Measurements from ENCODE around the gene PLCH2. TPM values are rescaled to one million over a fixed set of nuclear protein-coding genes. Genes with fewer than 3 reads are reported as not detected.

PLCH2 gene
- total RNA-seq, 1 experiment from 2014 or later = 123 TPM

DNA sequence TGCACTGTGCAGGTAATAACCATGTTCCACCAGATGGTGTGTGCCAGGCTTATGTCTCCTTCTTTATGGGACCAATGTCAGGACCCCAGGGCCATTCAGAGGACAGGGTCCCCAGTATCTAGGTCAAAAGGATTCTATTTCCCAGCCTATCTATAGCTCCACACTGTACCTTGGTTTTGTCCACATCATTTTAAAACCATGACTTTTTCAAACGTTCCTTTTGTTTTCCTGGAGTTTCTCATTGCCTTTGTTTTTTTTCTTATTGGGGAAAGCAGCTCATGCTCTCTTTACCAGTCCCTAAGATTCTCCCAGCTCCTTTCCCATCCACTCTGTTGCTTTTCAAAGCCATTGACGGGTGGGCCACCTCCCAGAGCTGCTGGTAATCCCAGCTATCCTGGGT lies 12.6 kb downstream of the PLCH2 start:
- H3K27me3 Mint-ChIP-seq (ENCODE audit: insufficient read depth, unreplicated experiment) = no peaks in the 10 kb centered on the region
- no TSS peak for BruUV-seq (replicated peaks)
- H3K36me3 Mint-ChIP-seq (ENCODE audit: insufficient read depth, unreplicated experiment) = peaks cover 45% of the 10 kb centered on the region
- POLR2A ChIA-PET = interaction anchor here (0.6 to 1.5 kb wide), 2 partner anchors 18 to 21 kb away, joined by 3 to 5 read pairs; no protein-coding TSS in a partner anchor
- H3K4me3 Mint-ChIP-seq (ENCODE audit: unreplicated experiment) = no peak overlapping the region
- no peak for DNase-seq (ENCODE audit: unreplicated experiment)
- H3K27ac Mint-ChIP-seq (ENCODE audit: low read depth, unreplicated experiment) = no peak overlapping the region
- intact Hi-C loops (cut with micrococcal nuclease) = no loop called here
- H3K9me3 Mint-ChIP-seq (ENCODE audit: unreplicated experiment) = peaks cover 15% of the 10 kb centered on the region
- TF ChIP-seq, protein P1, sequence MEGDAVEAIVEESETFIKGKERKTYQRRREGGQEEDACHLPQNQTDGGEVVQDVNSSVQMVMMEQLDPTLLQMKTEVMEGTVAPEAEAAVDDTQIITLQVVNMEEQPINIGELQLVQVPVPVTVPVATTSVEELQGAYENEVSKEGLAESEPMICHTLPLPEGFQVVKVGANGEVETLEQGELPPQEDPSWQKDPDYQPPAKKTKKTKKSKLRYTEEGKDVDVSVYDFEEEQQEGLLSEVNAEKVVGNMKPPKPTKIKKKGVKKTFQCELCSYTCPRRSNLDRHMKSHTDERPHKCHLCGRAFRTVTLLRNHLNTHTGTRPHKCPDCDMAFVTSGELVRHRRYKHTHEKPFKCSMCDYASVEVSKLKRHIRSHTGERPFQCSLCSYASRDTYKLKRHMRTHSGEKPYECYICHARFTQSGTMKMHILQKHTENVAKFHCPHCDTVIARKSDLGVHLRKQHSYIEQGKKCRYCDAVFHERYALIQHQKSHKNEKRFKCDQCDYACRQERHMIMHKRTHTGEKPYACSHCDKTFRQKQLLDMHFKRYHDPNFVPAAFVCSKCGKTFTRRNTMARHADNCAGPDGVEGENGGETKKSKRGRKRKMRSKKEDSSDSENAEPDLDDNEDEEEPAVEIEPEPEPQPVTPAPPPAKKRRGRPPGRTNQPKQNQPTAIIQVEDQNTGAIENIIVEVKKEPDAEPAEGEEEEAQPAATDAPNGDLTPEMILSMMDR (IDR thresholded peaks at IDR 0.05; ENCODE audit: unreplicated experiment) = no peak
- H3K4me1 Mint-ChIP-seq (ENCODE audit: insufficient read depth, unreplicated experiment) = peaks cover 4% of the 10 kb centered on the region
- CTCF ChIA-PET = interaction anchor here (0.7 to 1.5 kb wide), 2 partner anchors 42 to 81 kb away, joined by 3 to 4 read pairs; no protein-coding TSS in a partner anchor

DNA sequence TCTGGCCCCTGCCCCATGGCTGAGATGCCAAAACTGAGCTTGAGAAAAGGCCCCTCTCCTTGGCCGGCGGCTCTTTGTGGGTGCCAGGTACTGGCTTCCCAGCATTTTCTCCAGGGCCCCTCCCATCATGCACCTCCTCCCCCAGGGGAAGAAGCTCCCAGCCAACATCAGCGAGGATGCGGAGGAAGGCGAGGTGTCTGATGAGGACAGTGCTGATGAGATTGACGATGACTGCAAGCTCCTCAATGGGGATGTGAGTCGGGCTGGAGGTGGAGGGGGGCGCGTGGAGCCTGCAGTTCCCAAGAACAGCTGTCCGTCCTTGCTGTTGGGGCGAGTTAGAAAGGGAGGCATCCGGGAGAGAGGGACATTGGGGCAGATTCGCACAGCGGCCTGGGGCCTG lies 13.5 kb downstream of the PLCH2 start:
- peaks cover 52% of the 10 kb centered on the region for H3K36me3 Mint-ChIP-seq (ENCODE audit: insufficient read depth, unreplicated experiment)
- H3K4me3 Mint-ChIP-seq (ENCODE audit: unreplicated experiment) = no peak overlapping the region
- TF ChIP-seq, protein P1 (IDR thresholded peaks at IDR 0.05; ENCODE audit: unreplicated experiment) = no peak
- peaks cover 15% of the 10 kb centered on the region for H3K9me3 Mint-ChIP-seq (ENCODE audit: unreplicated experiment)
- no peak for DNase-seq (ENCODE audit: unreplicated experiment)
- ChIA-PET POLR2A (interaction anchor here (0.6 to 1.5 kb wide), 3 partner anchors 13 to 938 kb away, joined by 3 to 5 read pairs (median 4); no protein-coding TSS in a partner anchor), CTCF (interaction anchor here (0.6 kb wide), 1 partner anchor 75 kb away, joined by 5 read pairs; no protein-coding TSS in a partner anchor)
- H3K4me1 Mint-ChIP-seq (ENCODE audit: insufficient read depth, unreplicated experiment) = peaks cover 13% of the 10 kb centered on the region
- intact Hi-C loops (cut with micrococcal nuclease) = loop anchor here (5.0 kb wide), 1 partner anchor 58 kb away; no protein-coding TSS in a partner anchor
- no peaks in the 10 kb centered on the region for H3K27me3 Mint-ChIP-seq (ENCODE audit: insufficient read depth, unreplicated experiment)
- BruUV-seq (replicated peaks) = no TSS peak
- no peak overlapping the region for H3K27ac Mint-ChIP-seq (ENCODE audit: low read depth, unreplicated experiment)

DNA sequence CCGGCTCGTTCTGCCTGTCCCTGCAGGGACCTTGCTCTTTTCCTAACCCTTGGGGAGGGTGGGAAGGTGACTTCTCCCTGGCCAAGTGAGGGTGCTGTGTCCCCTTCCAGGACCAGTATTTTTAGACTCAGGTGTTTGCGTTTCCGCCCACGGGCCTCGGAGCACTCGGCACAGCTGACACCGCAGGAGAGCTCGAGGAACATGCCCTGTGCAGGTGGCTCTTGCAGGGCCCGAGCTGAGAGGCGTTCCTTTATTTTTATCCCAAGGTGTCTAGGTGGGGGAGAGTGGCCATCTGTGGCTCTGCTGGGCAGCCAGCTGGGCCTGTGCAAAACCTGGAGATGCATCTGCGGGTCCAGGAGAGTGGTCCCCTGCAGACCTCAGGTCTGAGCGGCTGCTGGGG lies 16.0 kb downstream of the PLCH2 start:
- Mint-ChIP-seq H3K4me1 (ENCODE audit: insufficient read depth, unreplicated experiment) (peaks cover 13% of the 10 kb centered on the region), H3K27ac (ENCODE audit: low read depth, unreplicated experiment) (no peak overlapping the region), H3K36me3 (ENCODE audit: insufficient read depth, unreplicated experiment) (peaks cover 44% of the 10 kb centered on the region), H3K9me3 (ENCODE audit: unreplicated experiment) (peaks cover 15% of the 10 kb centered on the region), H3K27me3 (ENCODE audit: insufficient read depth, unreplicated experiment) (no peaks in the 10 kb centered on the region), H3K4me3 (ENCODE audit: unreplicated experiment) (no peak overlapping the region)
- intact Hi-C loops (cut with micrococcal nuclease) = loop anchor here (5.0 kb wide), 1 partner anchor 55 kb away; no protein-coding TSS in a partner anchor
- BruUV-seq (replicated peaks) = no TSS peak
- no peak for DNase-seq (ENCODE audit: unreplicated experiment)
- POLR2A ChIA-PET = no interaction called here
- TF ChIP-seq, protein P1 (IDR thresholded peaks at IDR 0.05; ENCODE audit: unreplicated experiment) = no peak
- CTCF ChIA-PET = no interaction called here

DNA sequence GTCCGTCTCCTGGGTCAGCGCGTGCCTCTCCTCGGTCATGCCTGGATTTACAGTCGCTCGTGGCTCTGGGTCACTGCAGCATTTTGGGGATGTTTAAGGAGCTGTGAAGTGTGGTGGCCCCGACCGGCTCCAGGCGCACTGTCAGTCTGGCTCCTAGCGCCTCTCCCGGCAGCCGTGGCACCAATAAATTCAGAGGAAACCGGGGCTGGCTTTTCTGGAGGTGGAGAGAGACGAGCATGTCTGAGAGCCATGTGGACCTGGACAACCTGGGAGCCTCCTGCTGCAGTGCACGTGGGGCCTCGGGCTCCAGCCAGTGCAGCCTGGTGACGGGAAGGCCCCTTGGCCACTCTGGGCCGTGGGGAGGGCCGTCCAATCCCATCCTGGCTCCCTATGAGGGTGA lies 17.1 kb downstream of the PLCH2 start:
- ChIA-PET POLR2A (interaction anchor here (1.1 kb wide), 1 partner anchor 33 kb away, joined by 3 read pairs; the partner anchor contains the start of gene PANK4), CTCF (no interaction called here)
- TF ChIP-seq, protein P1 (IDR thresholded peaks at IDR 0.05; ENCODE audit: unreplicated experiment) = no peak
- Mint-ChIP-seq H3K4me3 (ENCODE audit: unreplicated experiment) (no peak overlapping the region), H3K27me3 (ENCODE audit: insufficient read depth, unreplicated experiment) (no peaks in the 10 kb centered on the region), H3K9me3 (ENCODE audit: unreplicated experiment) (peaks cover 9% of the 10 kb centered on the region), H3K36me3 (ENCODE audit: insufficient read depth, unreplicated experiment) (peaks cover 35% of the 10 kb centered on the region), H3K27ac (ENCODE audit: low read depth, unreplicated experiment) (no peak overlapping the region), H3K4me1 (ENCODE audit: insufficient read depth, unreplicated experiment) (peaks cover 13% of the 10 kb centered on the region)
- BruUV-seq (replicated peaks) = no TSS peak
- DNase-seq (ENCODE audit: unreplicated experiment) = no peak
- intact Hi-C loops (cut with micrococcal nuclease) = loop anchor here (5.0 kb wide), 1 partner anchor 54 kb away; no protein-coding TSS in a partner anchor

Measured in MCF 10A (cell line).